IPS-NIHi11 (cell line): ENCODE measurements around the gene ABCF2.

ENCODE experiments used
- DNase-seq: peaks from one replicate; pipeline ENCODE4 v3.0.0; 2012; ENCODE audit warnings: mixed read lengths, low spot score

ABCF2 gene

GRCh38 chr7:151194188-151194587 is 32.8 kb downstream of the ABCF2 start:
- no peak for DNase-seq

GRCh38 chr7:151193203-151193978 is 33.6 kb downstream of the ABCF2 start:
- no peak for DNase-seq

GRCh38 chr7:151192002-151192539 is 34.9 kb downstream of the ABCF2 start:
- no peak for DNase-seq

- DNase-seq: no peak
These were observed 35.5 kb downstream of the ABCF2 start for GRCh38 chr7:151191544-151191943.

- no peak for DNase-seq
These were observed 38.0 kb downstream of the ABCF2 start for GRCh38 chr7:151189038-151189437.

- no peak for DNase-seq
These were observed 38.8 kb downstream of the ABCF2 start for GRCh38 chr7:151188252-151188542.

- DNase-seq: no peak
These were observed 39.4 kb downstream of the ABCF2 start for GRCh38 chr7:151187409-151188251.

- no peak for DNase-seq
These were observed 40.2 kb downstream of the ABCF2 start, which contains the start of gene ASB10 for GRCh38 chr7:151186640-151187408. Gene ASB10, minus strand, starts transcription at chr7:151187250. Its CDS starts 120 bp downstream, at chr7:151187130.

- DNase-seq: no peak
These were observed 41.0 kb downstream of the ABCF2 start for GRCh38 chr7:151185762-151186639.

- DNase-seq: peak; percentile 9
These were observed 46.0 kb downstream of the ABCF2 start for GRCh38 chr7:151181011-151181431.

GRCh38 chr7:151179946-151180345 is 47.1 kb downstream of the ABCF2 start:
- no peak for DNase-seq

GRCh38 chr7:151179287-151179860 is 47.6 kb downstream of the ABCF2 start:
- peak; percentile 3 for DNase-seq

- no peak for DNase-seq
These were observed 48.2 kb downstream of the ABCF2 start for GRCh38 chr7:151178831-151179230.

GRCh38 chr7:151178236-151178635 is 48.8 kb downstream of the ABCF2 start:
- DNase-seq: no peak

- DNase-seq: no peak
These were observed 49.7 kb downstream of the ABCF2 start for GRCh38 chr7:151177310-151177709.

- DNase-seq: no peak
These were observed 50.6 kb downstream of the ABCF2 start for GRCh38 chr7:151176401-151176800.

- DNase-seq: peak; percentile 63
These were observed 51.2 kb downstream of the ABCF2 start for GRCh38 chr7:151175793-151176311.

GRCh38 chr7:151175047-151175792 is 51.8 kb downstream of the ABCF2 start:
- DNase-seq: no peak

- no peak for DNase-seq
These were observed 52.6 kb downstream of the ABCF2 start for GRCh38 chr7:151174246-151175046.
